Measurements from ENCODE around the gene AP4M1.

DNA sequence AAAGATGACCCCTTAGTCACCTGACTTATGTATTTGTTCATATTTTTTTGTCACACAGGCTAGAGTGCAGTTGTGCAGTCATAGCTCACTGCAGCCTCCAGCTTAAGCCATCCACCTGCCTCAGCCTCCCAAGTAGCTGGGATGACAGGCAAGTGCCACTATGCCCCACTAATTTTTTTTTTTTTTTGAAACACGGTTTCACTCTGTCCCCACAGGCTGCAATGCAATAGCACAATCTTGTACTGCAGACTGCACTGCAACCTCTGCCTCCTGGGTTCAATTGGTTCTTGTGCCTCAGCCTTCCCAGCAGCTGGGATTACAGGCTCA lies 27.2 kb downstream of the AP4M1 start:
- TF ChIP-seq, protein P1, sequence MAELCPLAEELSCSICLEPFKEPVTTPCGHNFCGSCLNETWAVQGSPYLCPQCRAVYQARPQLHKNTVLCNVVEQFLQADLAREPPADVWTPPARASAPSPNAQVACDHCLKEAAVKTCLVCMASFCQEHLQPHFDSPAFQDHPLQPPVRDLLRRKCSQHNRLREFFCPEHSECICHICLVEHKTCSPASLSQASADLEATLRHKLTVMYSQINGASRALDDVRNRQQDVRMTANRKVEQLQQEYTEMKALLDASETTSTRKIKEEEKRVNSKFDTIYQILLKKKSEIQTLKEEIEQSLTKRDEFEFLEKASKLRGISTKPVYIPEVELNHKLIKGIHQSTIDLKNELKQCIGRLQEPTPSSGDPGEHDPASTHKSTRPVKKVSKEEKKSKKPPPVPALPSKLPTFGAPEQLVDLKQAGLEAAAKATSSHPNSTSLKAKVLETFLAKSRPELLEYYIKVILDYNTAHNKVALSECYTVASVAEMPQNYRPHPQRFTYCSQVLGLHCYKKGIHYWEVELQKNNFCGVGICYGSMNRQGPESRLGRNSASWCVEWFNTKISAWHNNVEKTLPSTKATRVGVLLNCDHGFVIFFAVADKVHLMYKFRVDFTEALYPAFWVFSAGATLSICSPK (IDR thresholded peaks at IDR 0.05; ENCODE audit: borderline replicate concordance): no peak
- TF ChIP-seq ZNF384 (IDR thresholded peaks at IDR 0.05; ENCODE audit: low read depth, low read length) (no peak), HNRNPH1 (optimal IDR thresholded peaks at IDR 0.05; ENCODE audit: low read depth, low read length) (no peak), LARP7 (IDR thresholded peaks at IDR 0.05) (no peak)
- TF ChIP-seq, protein P2, sequence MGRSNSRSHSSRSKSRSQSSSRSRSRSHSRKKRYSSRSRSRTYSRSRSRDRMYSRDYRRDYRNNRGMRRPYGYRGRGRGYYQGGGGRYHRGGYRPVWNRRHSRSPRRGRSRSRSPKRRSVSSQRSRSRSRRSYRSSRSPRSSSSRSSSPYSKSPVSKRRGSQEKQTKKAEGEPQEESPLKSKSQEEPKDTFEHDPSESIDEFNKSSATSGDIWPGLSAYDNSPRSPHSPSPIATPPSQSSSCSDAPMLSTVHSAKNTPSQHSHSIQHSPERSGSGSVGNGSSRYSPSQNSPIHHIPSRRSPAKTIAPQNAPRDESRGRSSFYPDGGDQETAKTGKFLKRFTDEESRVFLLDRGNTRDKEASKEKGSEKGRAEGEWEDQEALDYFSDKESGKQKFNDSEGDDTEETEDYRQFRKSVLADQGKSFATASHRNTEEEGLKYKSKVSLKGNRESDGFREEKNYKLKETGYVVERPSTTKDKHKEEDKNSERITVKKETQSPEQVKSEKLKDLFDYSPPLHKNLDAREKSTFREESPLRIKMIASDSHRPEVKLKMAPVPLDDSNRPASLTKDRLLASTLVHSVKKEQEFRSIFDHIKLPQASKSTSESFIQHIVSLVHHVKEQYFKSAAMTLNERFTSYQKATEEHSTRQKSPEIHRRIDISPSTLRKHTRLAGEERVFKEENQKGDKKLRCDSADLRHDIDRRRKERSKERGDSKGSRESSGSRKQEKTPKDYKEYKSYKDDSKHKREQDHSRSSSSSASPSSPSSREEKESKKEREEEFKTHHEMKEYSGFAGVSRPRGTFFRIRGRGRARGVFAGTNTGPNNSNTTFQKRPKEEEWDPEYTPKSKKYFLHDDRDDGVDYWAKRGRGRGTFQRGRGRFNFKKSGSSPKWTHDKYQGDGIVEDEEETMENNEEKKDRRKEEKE (IDR thresholded peaks at IDR 0.05; ENCODE audit: borderline replicate concordance in 1 of 2, control insufficient read depth in 1 of 2, low read depth in 2 of 2, low read length in 1 of 2): no peak
- TF ChIP-seq, protein P3, sequence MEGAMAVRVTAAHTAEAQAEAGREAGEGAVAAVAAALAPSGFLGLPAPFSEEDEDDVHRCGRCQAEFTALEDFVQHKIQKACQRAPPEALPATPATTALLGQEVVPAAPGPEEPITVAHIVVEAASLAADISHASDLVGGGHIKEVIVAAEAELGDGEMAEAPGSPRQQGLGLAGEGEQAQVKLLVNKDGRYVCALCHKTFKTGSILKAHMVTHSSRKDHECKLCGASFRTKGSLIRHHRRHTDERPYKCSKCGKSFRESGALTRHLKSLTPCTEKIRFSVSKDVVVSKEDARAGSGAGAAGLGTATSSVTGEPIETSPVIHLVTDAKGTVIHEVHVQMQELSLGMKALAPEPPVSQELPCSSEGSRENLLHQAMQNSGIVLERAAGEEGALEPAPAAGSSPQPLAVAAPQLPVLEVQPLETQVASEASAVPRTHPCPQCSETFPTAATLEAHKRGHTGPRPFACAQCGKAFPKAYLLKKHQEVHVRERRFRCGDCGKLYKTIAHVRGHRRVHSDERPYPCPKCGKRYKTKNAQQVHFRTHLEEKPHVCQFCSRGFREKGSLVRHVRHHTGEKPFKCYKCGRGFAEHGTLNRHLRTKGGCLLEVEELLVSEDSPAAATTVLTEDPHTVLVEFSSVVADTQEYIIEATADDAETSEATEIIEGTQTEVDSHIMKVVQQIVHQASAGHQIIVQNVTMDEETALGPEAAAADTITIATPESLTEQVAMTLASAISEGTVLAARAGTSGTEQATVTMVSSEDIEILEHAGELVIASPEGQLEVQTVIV (CRISPR knock-in tag; IDR thresholded peaks at IDR 0.05; ENCODE audit: borderline replicate concordance): no peak

Measured in K562 (cell line).